HG02852 (cell line): Measurements from ENCODE around the gene FLT3LG.
A peak's percentile ranks its signal among the peaks of the same experiment; 100 is the strongest.
"Not testable (repeated sequence)": the region's sequence is repeated elsewhere in the genome, so short reads cannot be mapped to it uniquely, and the experiment has no call there.

Source experiments
- ATAC-seq: cut with Tn5 transposase; IDR thresholded peaks from one replicate; pipeline ENCODE4 v1.9.1; 2021; ENCODE audit warnings: mild to moderate bottlenecking, moderate library complexity; ENCODE audit not compliant: unreplicated experiment

The FLT3LG gene

DNA sequence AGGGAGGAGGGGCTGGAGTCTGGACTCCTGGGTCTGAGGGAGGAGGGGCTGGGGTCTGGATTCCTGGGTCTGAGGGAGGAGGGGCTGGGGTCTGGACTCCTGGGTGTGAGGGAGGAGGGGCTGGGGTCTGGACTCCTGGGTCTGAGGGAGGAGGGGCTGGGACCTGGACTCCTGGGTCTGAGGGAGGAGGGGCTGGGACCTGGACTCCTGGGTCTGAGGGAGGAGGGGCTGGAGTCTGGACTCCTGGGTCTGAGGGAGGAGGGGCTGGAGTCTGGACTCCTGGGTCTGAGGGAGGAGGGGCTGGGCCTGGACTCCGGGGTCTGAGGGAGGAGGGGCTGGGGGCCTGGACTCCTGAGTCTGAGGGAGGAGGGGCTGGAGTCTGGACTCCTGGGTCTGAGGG is 12.9 kb upstream of the FLT3LG start:
- not testable (repeated sequence) for ATAC-seq

- no peak for ATAC-seq
These were observed 12.4 kb upstream of the FLT3LG start for GRCh38 chr19:49461656-49462055.

DNA sequence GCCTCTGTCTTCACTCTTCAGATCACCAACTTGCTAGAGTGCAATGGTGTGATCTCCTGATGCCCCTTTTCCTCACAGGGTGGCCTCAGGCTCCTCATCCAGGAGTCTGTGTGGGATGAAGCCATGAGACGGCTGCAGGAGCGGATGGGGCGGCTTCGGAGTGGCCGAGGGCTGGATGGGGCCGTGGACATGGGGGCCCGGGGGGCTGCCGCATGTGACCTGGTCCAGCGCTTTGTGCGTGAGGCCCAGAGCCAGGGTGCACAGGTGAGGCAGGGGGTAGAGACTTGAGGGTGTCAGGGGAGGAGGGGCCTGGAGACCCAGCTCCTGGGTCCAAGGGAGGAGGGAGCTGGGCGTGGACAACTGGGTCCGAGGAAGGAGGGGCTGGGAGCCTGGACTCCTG is 11.5 kb upstream of the FLT3LG start:
- no peak for ATAC-seq

DNA sequence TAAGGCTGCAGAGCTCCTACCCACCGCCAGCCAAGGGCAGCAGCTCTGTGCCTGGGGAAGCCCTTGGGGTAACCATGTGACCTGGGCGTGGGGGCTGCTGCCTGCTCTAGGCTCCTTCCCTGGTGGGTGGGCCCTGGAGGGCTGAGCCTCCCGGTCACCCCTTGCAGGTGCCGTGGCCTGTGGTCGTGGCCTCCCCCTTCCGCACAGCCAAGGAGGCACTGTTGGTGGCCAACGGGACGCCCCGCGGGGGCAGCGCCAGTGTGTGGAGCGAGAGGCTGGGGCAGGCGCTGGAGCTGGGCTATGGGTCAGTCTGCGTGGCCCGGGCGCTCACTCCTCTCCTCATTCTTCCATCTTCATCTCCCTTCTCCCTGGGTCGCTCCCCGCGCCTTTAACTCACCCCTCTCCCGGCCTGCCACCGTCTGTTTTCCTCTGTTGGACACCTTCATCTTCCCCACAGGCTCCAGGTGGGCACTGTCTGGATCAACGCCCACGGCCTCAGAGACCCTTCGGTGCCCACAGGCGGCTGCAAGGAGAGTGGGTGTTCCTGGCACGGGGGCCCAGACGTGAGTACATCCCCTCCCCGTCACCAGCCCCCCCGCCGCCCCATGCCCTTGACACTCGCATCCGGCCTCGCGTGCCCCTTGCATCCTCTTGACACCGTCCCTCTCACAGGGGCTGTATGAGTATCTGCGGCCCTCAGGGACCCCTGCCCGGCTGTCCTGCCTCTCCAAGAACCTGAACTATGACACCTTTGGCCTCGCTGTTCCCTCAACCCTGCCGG is 9.9 kb upstream of the FLT3LG start:
- no peak for ATAC-seq

DNA sequence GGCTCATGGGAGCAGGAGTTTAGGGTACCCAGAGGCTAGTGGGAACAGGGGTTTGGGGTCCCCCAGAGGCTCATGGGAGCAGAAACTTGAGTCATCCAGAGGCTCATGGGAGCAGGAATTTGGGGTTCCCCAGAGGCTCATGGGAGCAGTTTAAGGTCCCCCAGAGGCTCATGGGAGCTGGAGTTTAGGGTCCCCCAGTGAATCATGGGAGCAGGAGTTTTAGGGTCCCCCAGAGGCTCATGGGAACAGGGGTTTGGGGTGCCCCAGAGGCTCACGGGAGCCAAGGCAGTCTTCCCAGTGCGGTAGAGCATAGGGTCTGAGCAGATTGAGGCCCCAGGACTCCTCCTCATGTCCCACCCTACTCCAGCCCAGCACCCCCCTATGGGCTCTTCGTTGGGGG is 8.6 kb upstream of the FLT3LG start:
- ATAC-seq, result no peak

DNA sequence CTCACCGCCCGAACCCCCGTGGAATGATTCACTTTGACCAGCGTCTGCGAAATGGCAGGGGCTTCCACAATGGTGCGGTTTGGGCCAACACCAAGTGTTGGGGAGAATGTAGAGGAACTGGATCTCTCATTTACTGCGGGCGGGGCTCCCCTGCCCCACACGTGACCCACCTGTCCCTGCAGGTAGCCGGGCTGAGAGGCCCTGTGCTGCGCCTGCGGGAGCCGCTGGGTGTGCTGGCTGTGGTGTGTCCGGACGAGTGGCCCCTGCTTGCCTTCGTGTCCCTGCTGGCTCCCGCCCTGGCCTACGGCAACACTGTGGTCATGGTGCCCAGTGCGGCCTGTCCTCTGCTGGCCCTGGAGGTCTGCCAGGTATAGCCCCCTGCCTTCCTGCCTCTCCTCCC is 5.8 kb upstream of the FLT3LG start:
- no peak for ATAC-seq

DNA sequence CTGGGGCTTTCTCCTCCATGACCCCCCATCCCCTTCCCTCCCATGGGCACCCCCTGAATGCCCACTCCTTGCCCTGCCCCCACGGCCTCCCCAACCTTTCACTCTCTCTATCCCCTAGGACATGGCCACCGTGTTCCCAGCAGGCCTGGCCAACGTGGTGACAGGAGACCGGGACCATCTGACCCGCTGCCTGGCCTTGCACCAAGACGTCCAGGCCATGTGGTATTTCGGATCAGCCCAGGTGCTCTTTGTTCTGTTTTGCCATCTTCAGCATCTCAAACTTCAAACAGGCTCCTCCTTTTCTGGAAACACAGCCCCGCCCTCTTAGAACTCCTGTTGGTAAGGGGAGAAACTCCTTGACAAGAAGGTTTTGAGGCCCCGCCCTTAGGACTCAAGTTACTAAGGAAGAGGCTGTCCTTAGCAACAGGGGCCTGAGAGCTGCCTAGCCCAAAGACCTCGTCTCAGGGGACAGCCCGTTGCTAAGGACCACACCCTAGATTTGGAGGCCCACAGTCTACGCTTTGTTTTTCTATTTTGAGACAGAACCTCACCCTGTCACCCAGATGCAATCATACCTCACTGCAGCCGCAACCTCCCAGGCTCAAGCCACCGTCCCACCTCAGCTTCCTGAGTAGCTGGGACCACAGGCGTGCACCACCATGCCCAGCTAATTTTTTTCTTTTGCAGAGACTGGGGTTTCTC is 5.1 kb upstream of the FLT3LG start:
- ATAC-seq, result peak; percentile 51

DNA sequence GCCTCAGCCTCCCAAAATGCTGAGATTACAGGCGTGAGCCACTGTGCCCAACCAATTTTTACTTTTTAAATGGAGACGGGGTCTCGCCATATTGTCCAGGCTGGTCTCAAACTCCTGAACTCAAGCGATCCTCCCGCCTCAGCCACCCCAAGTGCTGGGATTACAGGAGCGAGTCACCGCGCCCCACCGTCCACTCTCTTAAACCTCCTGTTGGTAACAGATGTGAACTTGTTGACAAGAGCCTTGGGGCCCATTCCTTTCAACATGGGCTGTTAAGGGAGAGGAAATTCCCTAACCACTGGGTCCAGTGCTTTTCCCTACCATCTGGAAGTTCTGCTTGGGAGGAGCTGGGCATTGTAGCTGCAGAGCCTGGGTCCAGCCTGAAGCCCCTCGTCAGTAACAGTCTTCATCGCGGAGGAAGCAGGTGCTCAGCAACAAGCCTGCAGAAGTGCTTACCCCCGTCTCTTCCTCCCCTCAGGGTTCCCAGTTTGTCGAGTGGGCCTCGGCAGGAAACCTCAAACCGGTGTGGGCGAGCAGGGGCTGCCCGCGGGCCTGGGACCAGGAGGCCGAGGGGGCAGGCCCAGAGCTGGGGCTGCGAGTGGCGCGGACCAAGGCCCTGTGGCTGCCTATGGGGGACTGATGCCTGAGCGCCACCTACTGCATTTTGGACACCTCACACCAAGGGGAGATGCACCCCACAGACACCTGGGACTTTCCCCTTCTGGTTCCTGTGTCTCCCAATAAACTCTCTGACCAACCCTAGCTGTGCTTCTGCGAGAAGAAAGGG is 4.0 kb upstream of the FLT3LG start:
- ATAC-seq, result peak; percentile 63

GRCh38 chr19:49470615-49470978 is 3.4 kb upstream of the FLT3LG start:
- ATAC-seq, result no peak

DNA sequence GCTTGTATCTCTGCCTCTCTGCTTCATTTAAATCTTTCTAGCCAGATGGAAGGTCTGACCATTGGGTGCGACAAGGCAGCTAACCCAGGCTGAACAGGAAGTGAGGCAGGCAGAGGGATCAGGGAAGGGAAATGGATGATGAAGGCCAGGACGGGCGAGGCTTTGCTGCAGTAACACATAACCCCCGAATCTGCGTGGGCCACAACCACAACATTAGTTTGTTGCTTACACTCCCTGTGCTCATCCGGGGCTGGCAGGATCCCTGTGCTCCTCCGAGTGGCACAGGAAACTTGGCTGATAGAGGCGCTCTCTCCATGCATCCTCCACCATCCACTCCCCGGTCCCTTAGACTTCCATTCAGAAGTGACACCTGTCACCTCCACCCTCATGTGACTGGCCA is 1.1 kb upstream of the FLT3LG start:
- ATAC-seq, result no peak

- ATAC-seq, result not testable (repeated sequence)
These were observed 531 bp upstream of the FLT3LG start for GRCh38 chr19:49473501-49473867.

DNA sequence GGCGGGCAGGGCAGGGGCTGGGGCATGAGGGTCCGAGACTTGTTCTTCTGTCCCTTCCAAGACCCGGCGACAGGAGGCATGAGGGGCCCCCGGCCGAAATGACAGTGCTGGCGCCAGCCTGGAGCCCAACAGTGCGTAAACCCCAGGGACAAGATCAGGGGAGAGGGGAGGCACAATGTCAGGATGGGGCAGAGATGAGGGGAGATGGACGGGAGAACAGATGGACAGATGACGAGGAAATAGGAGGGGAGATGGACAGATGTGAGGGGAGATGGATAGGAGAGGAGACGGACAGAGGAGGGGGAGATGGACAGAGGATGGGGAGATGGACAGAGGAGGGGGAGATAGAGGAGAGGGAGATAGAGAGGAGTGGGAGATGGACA is 518 bp downstream of the FLT3LG start:
- ATAC-seq, result no peak

DNA sequence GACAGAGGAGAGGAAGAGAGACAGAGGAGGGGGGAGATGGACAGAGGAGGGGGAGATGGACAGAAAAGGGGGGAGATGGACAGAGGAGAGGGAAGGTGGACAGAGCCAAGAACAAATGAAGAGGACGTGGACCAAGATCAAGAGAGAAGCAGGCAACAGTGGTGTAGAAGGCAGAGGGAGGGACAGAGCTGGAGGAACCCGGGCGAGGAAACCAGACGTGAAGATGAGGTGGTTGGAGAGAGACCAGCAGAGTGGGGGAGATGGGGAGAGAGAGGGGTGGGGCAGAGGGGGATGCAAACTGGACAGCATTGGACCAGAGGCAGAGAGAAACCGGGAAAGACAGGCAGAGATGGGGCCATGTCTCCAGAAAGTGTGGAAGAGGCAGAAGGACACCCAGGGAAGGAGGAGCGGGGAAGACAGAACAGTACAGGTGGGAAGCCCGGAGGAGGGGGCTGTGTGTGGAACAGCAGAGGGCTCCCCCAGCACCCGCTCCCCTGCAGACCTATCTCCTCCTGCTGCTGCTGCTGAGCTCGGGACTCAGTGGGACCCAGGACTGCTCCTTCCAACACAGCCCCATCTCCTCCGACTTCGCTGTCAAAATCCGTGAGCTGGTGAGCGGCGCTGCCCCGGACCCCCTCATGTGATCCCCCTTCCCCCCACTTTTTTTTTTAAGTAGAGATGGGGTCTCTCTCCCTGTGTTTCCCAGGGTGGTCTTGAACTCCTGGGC is 1.3 kb downstream of the FLT3LG start:
- no peak for ATAC-seq

GRCh38 chr19:49475995-49476880 is 2.2 kb downstream of the FLT3LG start:
- ATAC-seq, result no peak

DNA sequence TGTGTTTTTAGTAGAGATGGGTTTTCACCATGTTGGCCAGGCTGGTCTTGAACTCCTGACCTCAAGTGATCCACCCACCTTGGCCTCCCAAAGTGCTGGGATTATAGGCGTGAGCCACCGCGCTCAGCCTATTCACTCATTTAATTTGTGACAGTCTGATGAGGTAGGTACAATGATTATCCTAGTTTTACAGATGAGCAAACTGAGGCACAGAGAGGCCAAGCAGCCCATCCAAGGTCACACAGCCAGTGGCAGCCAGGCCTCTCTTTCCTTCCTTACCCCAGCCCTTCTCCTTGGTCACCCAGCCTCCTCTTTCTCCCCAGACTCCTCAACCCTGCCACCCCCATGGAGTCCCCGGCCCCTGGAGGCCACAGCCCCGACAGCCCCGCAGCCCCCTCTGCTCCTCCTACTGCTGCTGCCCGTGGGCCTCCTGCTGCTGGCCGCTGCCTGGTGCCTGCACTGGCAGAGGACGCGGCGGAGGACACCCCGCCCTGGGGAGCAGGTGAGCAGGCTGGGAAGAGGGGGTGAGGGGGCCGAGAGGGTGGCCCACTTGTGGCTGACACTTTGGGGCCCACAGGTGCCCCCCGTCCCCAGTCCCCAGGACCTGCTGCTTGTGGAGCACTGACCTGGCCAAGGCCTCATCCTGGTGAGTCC is 6.1 kb downstream of the FLT3LG start:
- no peak for ATAC-seq

DNA sequence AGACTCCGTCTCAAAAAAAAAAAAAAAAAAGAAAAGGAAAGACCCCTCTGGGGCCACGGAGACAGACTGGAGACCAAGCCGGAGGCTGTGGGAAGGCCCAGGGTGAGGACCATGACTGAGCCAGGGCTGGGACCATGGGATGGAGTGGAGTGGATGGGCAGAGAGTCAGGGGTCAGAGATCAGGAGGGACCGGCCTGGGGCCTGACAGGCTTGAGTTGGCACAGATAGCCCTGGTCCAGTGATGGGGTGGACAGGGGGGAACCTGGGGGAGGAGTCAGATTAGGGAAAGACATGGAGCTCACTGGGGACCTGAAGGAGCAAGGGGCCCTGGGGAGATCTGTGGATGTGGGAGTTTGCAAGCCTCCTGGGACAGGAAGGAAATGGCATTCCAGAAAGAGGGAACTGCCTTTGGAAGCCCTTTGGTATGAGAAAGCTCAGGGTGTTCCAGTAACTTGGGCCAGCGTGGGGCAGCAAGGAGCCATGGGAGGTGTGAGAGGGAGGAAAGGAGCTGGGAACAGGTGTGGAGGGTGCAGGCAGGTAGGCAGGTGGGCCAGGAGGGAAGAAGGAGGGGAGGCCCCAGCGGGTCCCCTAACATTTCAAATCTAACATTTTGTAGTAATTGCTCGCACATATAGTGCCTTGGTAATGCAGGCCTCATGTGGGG is 7.1 kb downstream of the FLT3LG start:
- ATAC-seq, result no peak

DNA sequence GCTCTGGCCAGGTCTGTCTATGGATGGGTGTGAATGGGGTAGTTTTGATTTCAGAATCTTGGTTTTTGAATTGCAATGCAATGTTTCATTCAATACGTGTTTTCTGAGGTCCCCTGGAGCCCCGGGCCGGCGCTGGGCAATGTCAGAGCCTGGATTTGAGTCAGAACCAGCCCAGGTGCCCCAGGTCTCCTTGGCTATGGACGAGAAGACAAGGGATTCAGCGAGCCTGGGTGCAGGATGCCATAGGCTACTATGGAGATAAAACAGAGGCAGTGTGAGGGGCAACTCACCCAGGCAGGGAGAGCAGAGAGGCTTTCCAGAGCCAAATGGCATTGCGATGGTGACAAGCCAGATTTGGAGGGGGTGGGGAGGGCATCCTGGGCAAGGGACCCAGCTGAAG is 12.2 kb downstream of the FLT3LG start:
- ATAC-seq, result no peak

DNA sequence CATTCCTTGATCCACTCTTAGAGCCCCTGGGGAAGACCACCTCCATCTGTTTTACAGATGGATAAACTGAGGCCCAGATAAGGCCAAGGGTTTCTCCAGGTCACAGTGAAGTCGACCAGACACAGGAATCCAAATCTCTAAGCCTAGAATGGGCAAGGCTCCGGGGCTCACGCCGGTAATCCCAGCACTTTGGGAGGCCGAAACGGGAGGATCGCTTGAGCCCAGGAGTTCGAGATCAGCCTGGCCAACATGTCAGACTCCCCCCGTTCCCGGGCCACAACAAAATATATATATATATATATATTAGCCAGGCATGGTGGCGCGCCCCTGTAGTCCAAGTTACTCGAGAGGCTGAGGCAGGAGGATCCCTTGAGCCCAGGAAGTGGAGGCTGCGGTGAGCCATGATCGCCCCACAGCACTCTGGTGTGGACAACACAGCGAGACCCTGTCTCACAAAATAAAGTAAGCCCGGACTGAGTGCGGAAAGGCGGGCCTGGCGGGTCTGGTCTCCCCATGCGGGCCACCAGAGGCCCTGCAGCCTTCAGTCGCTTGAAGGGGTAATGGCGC is 12.8 kb downstream of the FLT3LG start:
- ATAC-seq, result no peak
